Vagina (tissue), 2 donors: ENCODE measurements around the gene MDFI. TPM values are rescaled to one million over a fixed set of nuclear protein-coding genes. Genes with fewer than 3 reads are reported as not detected.

Experiments
- DNase-seq, 2 donors: peaks; one replicate each; pipeline ENCODE4 v3.0.0-alpha.2; 2017; ENCODE audit errors: extremely low spot score in 2 of 2
- H3K27ac ChIP-seq: fragments of 200-600 bp; sonication (generic); one replicate; pipeline ENCODE4 v1.5.1; 2019
- H3K27me3 ChIP-seq: fragments of 200-600 bp; sonication (generic); one replicate; pipeline ENCODE4 v1.5.1; 2019
- H3K36me3 ChIP-seq, 2 donors: fragments of 200-600 bp; sonication (generic); one replicate each; pipeline ENCODE4 v1.5.1; 2017 to 2019
- H3K4me1 ChIP-seq: fragments of 200-600 bp; sonication (generic); one replicate; pipeline ENCODE4 v1.5.1; 2019
- H3K4me3 ChIP-seq, 2 donors: fragments of 200-600 bp; sonication (generic); 1 replicate in 1 of 2; 2 replicates in 1 of 2; pipeline ENCODE4 v1.5.1; 2016 to 2019
- H3K9me3 ChIP-seq: fragments of 200-600 bp; sonication (generic); one replicate; pipeline ENCODE4 v1.5.1; 2019
- POLR2A ChIP-seq, 2 donors: fragments of 450-650 bp; IDR thresholded peaks; one replicate each; pipeline ENCODE4 v1.6.1; 2017; ENCODE audit warnings: antibody characterized with exemption in 2 of 2, mild to moderate bottlenecking in 2 of 2, moderate library complexity in 2 of 2
- POLR2AphosphoS5 ChIP-seq, 2 donors: sonication (generic); formaldehyde crosslinking; IDR thresholded peaks; one replicate each; pipeline ENCODE4 v1.9.0; 2017; ENCODE audit warnings: antibody characterized with exemption in 2 of 2, mild to moderate bottlenecking in 2 of 2, low read depth in 1 of 2; ENCODE audit not compliant: insufficient read depth in 1 of 2
- intact Hi-C: fragments of 100-400 bp; cut with DNase I; formaldehyde crosslinking; loops from one replicate; pipeline ENCODE4 v1.15.1; 2023
- total RNA-seq: library from RNA; depleted of rRNA; stranded (reverse); fragments of >200 nt; gene quantifications from one replicate; pipeline ENCODE4 v1.2.3, GENCODE V29; 2016
- TF ChIP-seq, protein P1 (sequence below), 3 experiments: fragments of 450-650 bp in 2 of 3; fragments of 200-600 bp in 1 of 3; sonication (generic) in 1 of 3; IDR thresholded peaks; one replicate each; pipeline ENCODE4 v1.5.1; 2017 to 2019; ENCODE audit warnings: antibody characterized with exemption in 3 of 3, mild to moderate bottlenecking in 2 of 3, moderate library complexity in 2 of 3

MDFI gene
- total RNA-seq, 1 donor from 2014 or later = 37.3 TPM

DNA sequence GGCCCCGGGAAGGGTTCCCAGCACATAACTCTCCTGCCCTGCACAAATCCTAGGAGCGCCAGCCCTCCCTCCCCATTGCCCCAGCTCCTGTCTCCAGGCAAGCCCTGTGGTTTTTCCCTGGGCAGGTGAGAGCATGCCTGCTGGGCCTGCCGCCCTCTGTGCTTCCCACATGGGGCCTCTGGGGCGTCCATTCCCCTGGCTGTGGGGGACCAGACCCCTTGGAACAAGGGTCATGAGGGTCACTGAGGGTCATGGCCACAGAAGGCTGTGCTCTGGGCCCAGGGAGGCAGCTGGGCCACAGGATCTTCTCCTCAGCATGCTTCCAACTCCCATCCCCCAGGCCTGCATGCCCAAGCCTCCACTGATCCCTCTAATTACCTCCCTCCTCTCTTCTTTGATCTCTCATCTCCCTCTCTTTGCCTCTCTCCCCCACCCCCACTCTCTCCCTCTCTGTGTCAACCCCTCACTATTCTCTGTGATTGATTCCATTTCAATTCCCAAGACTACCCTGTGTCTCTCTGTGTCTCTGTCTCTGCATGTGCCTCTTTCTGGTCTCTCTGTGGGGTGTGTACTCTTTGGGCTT, 6.1 kb downstream of the MDFI start:
- no peak for DNase-seq
- Histone ChIP-seq H3K9me3 (no peaks in the 10 kb centered on the region), H3K4me1 (peaks cover 11% of the 10 kb centered on the region), H3K27me3 (no peaks in the 10 kb centered on the region), H3K4me3 (no peak overlapping the region), H3K36me3 (no peaks in the 10 kb centered on the region), H3K27ac (no peak overlapping the region)
- TF ChIP-seq POLR2AphosphoS5 (IDR thresholded peaks at IDR 0.05; ENCODE audit: insufficient read depth in 1 of 2, low read depth in 1 of 2) (no peak), POLR2A (IDR thresholded peaks at IDR 0.05) (no peak)
- TF ChIP-seq, protein P1, sequence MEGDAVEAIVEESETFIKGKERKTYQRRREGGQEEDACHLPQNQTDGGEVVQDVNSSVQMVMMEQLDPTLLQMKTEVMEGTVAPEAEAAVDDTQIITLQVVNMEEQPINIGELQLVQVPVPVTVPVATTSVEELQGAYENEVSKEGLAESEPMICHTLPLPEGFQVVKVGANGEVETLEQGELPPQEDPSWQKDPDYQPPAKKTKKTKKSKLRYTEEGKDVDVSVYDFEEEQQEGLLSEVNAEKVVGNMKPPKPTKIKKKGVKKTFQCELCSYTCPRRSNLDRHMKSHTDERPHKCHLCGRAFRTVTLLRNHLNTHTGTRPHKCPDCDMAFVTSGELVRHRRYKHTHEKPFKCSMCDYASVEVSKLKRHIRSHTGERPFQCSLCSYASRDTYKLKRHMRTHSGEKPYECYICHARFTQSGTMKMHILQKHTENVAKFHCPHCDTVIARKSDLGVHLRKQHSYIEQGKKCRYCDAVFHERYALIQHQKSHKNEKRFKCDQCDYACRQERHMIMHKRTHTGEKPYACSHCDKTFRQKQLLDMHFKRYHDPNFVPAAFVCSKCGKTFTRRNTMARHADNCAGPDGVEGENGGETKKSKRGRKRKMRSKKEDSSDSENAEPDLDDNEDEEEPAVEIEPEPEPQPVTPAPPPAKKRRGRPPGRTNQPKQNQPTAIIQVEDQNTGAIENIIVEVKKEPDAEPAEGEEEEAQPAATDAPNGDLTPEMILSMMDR (IDR thresholded peaks at IDR 0.05) = no peak
- intact Hi-C loops = no loop called here

DNA sequence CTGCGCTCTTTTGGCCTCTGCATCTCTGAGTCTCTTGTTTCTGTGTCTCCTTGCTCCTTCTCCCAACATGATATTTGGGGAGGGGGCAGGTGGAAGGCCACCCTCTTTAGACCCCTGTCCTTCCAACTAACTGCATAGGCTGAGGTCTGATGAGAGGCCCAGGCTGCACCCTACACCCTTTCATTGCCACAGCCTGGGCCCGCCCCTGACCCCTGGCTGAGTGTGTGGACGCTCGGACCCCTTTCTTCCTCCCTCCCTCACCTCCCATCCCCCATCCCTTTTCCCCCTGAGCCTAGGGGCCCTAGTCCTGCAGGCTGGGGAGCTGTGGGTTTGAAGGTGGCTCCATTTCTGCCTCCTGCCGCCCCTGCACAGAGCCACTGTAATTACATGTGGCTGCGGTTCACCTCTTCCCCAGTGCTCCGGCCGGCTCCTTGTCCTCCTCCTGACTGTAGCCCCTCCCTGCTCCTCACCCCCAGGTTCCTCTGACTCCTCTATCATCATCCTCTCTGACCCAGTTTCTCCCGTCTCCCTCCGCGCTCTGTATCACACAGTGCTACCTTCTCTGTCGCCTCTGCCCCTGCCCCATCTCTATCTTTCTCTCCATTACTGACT, 6.8 kb downstream of the MDFI start:
- DNase-seq = no peak
- peaks cover 7% of the 10 kb centered on the region for H3K4me1 ChIP-seq

DNA sequence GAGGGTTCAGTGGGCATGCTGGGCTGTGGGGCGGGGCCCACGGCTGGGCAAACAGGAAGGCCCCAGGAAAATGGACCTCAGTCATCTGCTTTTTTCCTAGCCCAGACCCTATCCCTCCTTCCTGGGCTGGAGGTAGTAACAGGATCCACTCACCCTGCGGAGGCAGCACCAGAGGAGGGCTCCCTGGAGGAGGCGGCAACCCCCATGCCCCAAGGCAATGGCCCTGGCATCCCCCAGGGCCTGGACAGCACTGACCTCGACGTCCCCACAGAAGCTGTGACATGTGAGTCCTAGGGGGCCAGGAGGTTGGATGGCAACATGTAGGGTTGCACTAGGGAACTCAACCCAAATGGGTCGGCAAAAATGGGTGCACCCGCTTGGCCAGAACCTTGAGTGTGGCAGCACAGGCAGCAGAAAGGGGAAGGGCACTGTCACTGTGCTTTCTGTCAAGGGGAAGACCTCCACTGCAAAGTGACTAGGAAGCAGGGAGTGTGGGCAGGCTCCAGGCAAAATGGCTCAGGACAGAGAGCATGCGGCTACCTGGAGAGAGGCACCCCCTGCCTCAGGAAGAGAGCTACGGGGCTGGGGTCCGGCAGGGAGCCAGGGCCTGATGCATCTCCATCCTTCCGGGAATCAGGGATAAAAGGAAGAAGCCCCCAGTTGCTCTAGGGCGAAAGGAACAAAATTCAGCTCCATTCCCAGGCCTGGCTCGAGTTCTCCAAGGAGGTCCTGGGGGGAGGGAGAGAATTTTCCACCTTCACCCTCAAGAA, 7.9 kb downstream of the MDFI start:
- H3K27me3 ChIP-seq = no peaks in the 10 kb centered on the region
- no peaks in the 10 kb centered on the region for H3K36me3 ChIP-seq
- no peak for TF ChIP-seq POLR2A (IDR thresholded peaks at IDR 0.05)
- TF ChIP-seq, protein P1 (IDR thresholded peaks at IDR 0.05) = no peak
- no peak for TF ChIP-seq POLR2AphosphoS5 (IDR thresholded peaks at IDR 0.05; ENCODE audit: insufficient read depth in 1 of 2, low read depth in 1 of 2)
- H3K9me3 ChIP-seq = no peaks in the 10 kb centered on the region
- no peak overlapping the region for H3K27ac ChIP-seq
- H3K4me1 ChIP-seq = peaks cover 7% of the 10 kb centered on the region
- DNase-seq = no peak
- intact Hi-C loops = no loop called here
- no peak overlapping the region for H3K4me3 ChIP-seq

More for the DNA sequence above, 6.8 kb downstream of the MDFI start:
- H3K27ac ChIP-seq = no peak overlapping the region
- H3K27me3 ChIP-seq = no peaks in the 10 kb centered on the region
- no peaks in the 10 kb centered on the region for H3K36me3 ChIP-seq
- TF ChIP-seq POLR2A (IDR thresholded peaks at IDR 0.05) (no peak), POLR2AphosphoS5 (IDR thresholded peaks at IDR 0.05; ENCODE audit: insufficient read depth in 1 of 2, low read depth in 1 of 2) (no peak)
- TF ChIP-seq, protein P1 (IDR thresholded peaks at IDR 0.05) = no peak
- intact Hi-C loops = no loop called here
- H3K4me3 ChIP-seq = no peak overlapping the region
- H3K9me3 ChIP-seq = no peaks in the 10 kb centered on the region

DNA sequence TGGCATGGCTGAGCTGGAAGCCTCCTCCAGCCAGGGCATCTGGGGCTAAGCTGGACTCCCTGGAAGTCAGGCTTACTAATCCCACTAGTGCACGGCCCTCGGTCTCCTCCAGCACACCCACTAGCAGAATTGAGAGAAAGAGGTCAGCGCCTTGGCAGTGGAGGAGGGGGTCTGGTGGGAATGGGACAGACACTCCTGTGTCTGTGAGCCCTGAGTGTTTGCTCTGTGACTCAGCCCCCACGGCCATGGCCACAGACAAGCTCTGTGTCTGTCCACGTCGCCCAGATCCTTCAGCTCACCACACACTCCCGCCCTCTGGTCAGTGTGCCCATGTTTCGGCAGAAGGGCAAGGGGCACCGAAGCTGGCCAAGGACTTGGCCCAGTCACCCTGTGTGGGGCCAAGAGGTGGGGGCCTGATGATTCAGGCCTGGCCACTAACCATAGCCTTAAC, 8.8 kb downstream of the MDFI start:
- DNase-seq = no peak
- H3K9me3 ChIP-seq = no peaks in the 10 kb centered on the region
- H3K4me1 ChIP-seq = peaks cover 7% of the 10 kb centered on the region
- H3K4me3 ChIP-seq = no peak overlapping the region
- H3K27ac ChIP-seq = no peak overlapping the region
- intact Hi-C loops = no loop called here
- no peaks in the 10 kb centered on the region for H3K27me3 ChIP-seq
- TF ChIP-seq, protein P1 (IDR thresholded peaks at IDR 0.05) = no peak
- TF ChIP-seq POLR2A (IDR thresholded peaks at IDR 0.05) (no peak), POLR2AphosphoS5 (IDR thresholded peaks at IDR 0.05; ENCODE audit: insufficient read depth in 1 of 2, low read depth in 1 of 2) (no peak)
- no peaks in the 10 kb centered on the region for H3K36me3 ChIP-seq
